AG08395 (cell line): ENCODE data around the gene AGPAT4.
"Not testable (repeated sequence)": the region's sequence is repeated elsewhere in the genome, so short reads cannot be mapped to it uniquely, and the experiment has no call there.

Experiments used
- DNase-seq: peaks from one replicate; pipeline ENCODE4 v3.0.0; 2012; ENCODE audit warnings: mixed read lengths, low spot score

Gene AGPAT4

GRCh38 chr6:161227004-161227960 lies 46.6 kb downstream of the AGPAT4 start:
- DNase-seq = no peak

- no peak for DNase-seq
Observed at GRCh38 chr6:161226009-161226964, 47.6 kb downstream of the AGPAT4 start.

GRCh38 chr6:161225681-161226008 lies 48.2 kb downstream of the AGPAT4 start:
- no peak for DNase-seq

GRCh38 chr6:161224951-161225680 lies 48.7 kb downstream of the AGPAT4 start:
- not testable (repeated sequence) for DNase-seq

GRCh38 chr6:161223646-161224045 lies 50.2 kb downstream of the AGPAT4 start:
- no peak for DNase-seq

- DNase-seq = no peak
Observed at GRCh38 chr6:161222706-161223234, 51.1 kb downstream of the AGPAT4 start.

- DNase-seq = no peak
Observed at GRCh38 chr6:161220346-161220745, 53.5 kb downstream of the AGPAT4 start.

- DNase-seq = no peak
Observed at GRCh38 chr6:161219680-161220079, 54.2 kb downstream of the AGPAT4 start.

- no peak for DNase-seq
Observed at GRCh38 chr6:161218222-161218621, 55.6 kb downstream of the AGPAT4 start.

GRCh38 chr6:161217628-161218027 lies 56.2 kb downstream of the AGPAT4 start:
- no peak for DNase-seq

- DNase-seq = no peak
Observed at GRCh38 chr6:161216616-161217205, 57.1 kb downstream of the AGPAT4 start.

- no peak for DNase-seq
Observed at GRCh38 chr6:161215876-161216615, 57.8 kb downstream of the AGPAT4 start.

- DNase-seq = peak; percentile 82
Observed at GRCh38 chr6:161215193-161215592, 58.7 kb downstream of the AGPAT4 start.

- DNase-seq = no peak
Observed at GRCh38 chr6:161214722-161215121, 59.1 kb downstream of the AGPAT4 start.

- no peak for DNase-seq
Observed at GRCh38 chr6:161212902-161213301, 61.0 kb downstream of the AGPAT4 start.

- no peak for DNase-seq
Observed at GRCh38 chr6:161211380-161212035, 62.4 kb downstream of the AGPAT4 start.

GRCh38 chr6:161210857-161211256 lies 63.0 kb downstream of the AGPAT4 start:
- no peak for DNase-seq

GRCh38 chr6:161207200-161207599 lies 66.7 kb downstream of the AGPAT4 start:
- no peak for DNase-seq

- DNase-seq = no peak
Observed at GRCh38 chr6:161204866-161205557, 68.8 kb downstream of the AGPAT4 start.
